Mucosa of rectum (tissue), 2 donors: ENCODE data around the gene HOXD9.
A peak's percentile ranks its signal among the peaks of the same experiment; 100 is the strongest.

Experiments used
- H3K27ac ChIP-seq, 2 donors: one replicate each; pipeline ENCODE4 v1.7.0; 2013; ENCODE audit warnings: inconsistent platforms in 2 of 2, low read depth in 2 of 2, low read length in 2 of 2
- H3K27me3 ChIP-seq, 2 donors: one replicate each; pipeline ENCODE4 v1.7.0; 2013; ENCODE audit warnings: low read length in 2 of 2; ENCODE audit not compliant: control insufficient read depth in 2 of 2, insufficient read depth in 2 of 2
- H3K36me3 ChIP-seq, 2 donors: one replicate each; pipeline ENCODE4 v1.7.0; 2013; ENCODE audit warnings: low read length in 2 of 2; ENCODE audit not compliant: control insufficient read depth in 2 of 2, insufficient read depth in 2 of 2
- H3K4me1 ChIP-seq, 2 donors: one replicate each; pipeline ENCODE4 v1.7.0; 2013; ENCODE audit warnings: low read length in 2 of 2, mild to moderate bottlenecking in 1 of 2; ENCODE audit not compliant: control insufficient read depth in 2 of 2, insufficient read depth in 2 of 2
- H3K4me3 ChIP-seq, 2 donors: one replicate each; pipeline ENCODE4 v1.7.0; 2013; ENCODE audit warnings: low read length in 2 of 2
- H3K9ac ChIP-seq, 2 donors: one replicate each; pipeline ENCODE4 v1.7.0; 2013; ENCODE audit warnings: low read length in 2 of 2, low read depth in 1 of 2, mild to moderate bottlenecking in 1 of 2
- H3K9me3 ChIP-seq, 2 donors: one replicate each; pipeline ENCODE4 v1.7.0; 2013; ENCODE audit warnings: low read length in 2 of 2; ENCODE audit not compliant: control insufficient read depth in 2 of 2
- donor health status: healthy.
- donor health status: Normal muscosa, but diverticular disease.

Gene HOXD9

DNA sequence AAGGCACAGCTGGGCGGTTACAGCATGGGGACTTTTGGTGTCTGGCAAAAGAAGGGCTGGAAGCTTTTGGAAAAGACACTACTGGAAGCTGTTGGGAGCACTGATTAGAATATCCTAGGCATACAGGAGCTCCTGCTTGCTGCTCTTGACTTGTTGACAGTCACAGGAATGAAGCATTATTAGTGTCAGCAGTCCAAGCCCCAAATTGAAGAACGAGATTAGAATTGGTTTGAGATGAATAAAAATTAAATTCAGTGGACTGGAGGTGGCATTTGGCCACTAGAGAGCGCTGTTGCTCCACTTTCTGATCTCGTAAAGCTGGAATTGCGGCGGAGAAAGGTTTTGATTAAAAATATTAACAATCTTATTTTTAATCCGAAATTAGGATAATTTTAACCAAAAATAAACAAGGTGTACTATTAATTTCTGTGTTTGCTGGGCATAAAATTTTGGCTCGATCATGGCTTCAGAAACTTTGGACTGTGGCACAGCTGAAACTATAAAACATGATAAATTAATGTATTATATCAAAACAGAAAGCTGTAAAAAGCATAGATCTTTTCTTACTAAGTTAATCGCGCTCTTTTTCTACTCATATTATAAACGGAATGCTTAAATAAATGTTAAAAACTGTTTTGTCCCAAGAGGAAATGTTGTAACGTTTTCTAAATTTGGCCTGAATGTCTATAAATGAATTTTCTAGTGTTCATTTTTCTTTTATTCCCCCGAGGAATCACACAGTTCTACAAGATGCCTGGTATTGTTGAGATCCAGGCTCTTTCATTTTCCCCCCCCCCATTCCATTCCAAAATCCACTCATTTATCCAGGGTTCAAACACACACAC lies 4.6 kb downstream of the HOXD9 start:
- Histone ChIP-seq H3K4me1 (peaks cover 5 to 7% of the 10 kb centered on the region in 2 donors), H3K9me3 (no peaks in the 10 kb centered on the region), H3K9ac (no peak overlapping the region), H3K4me3 (no peak overlapping the region), H3K27ac (no peak overlapping the region), H3K27me3 (peaks cover 27 to 34% of the 10 kb centered on the region in 2 donors), H3K36me3 (no peaks in the 10 kb centered on the region)

- no peaks in the 10 kb centered on the region for H3K36me3 ChIP-seq
- peaks cover 5 to 7% of the 10 kb centered on the region in 2 donors for H3K4me1 ChIP-seq
- peaks cover 27 to 35% of the 10 kb centered on the region in 2 donors for H3K27me3 ChIP-seq
- H3K9me3 ChIP-seq: no peaks in the 10 kb centered on the region
- no peak overlapping the region for H3K9ac ChIP-seq
- H3K27ac ChIP-seq: no peak overlapping the region
- H3K4me3 ChIP-seq: no peak overlapping the region
Measured at GRCh38 chr2:176127774-176128072, 5.2 kb downstream of the HOXD9 start.

GRCh38 chr2:176128172-176128981 lies 5.9 kb downstream of the HOXD9 start:
- H3K4me1 ChIP-seq: peaks cover 5 to 7% of the 10 kb centered on the region in 2 donors
- peak overlapping the region; percentile 43 to 60 for H3K4me3 ChIP-seq
- H3K36me3 ChIP-seq: no peaks in the 10 kb centered on the region
- H3K9me3 ChIP-seq: no peaks in the 10 kb centered on the region
- H3K9ac ChIP-seq: peak overlapping the region; percentile 47 to 50
- peak overlapping the region; percentile 72 to 74 for H3K27ac ChIP-seq
- peaks cover 29 to 35% of the 10 kb centered on the region in 2 donors for H3K27me3 ChIP-seq

DNA sequence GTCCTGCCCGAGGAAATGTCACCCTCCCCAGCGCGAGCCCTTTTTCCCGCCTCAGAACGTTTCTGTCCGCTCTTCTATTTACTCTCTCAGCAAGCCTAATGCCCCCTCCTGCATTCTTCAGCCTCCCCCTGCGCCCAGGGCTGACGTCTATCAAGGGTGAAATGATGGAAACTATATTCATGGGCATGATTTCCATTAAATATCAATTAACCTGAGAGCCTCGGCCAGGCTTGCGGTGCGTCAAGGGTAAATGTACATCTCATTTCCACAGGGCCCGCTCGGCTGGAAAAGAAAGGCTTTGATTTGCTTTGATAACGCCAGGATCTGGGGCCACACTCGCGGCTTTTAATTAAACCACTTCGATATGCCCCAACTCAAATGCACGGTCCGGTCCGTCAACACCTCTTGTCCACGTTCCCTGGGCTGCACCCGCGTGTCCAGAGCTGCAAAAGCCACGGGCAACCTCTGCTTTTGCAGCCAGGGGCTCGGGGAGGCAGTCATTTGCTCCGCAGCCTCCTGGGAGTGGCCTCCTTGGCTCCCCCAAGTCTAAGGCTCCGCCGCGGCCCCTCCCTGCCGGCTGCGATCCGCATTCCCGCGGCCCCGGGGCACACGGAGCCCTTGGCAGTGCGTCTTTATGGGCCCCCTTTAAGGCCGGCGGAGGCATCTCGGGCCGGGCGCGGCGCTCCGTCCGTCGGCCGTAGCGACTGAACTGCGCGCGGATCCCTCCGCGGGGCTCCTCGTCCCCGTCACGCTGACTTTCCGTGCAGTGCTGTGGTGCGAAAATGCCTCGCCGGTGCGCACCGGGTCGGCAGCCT lies 6.7 kb downstream of the HOXD9 start, which contains the start of gene HOXD8:
Gene HOXD8 (plus strand): TSS at position 724 of the 815 bp plus-strand sequence. CDS start 662 bp downstream, outside the sequence.
- H3K9ac ChIP-seq: peak within 1 kb of the TSS; percentile 47 to 59

GRCh38 chr2:176129813-176130146 lies 7.3 kb downstream of the HOXD9 start:
- H3K4me1 ChIP-seq: peaks cover 5 to 7% of the 10 kb centered on the region in 2 donors
- H3K27ac ChIP-seq: peak overlapping the region; percentile 72 to 74
- H3K9me3 ChIP-seq: no peaks in the 10 kb centered on the region
- no peaks in the 10 kb centered on the region for H3K36me3 ChIP-seq
- peak overlapping the region; percentile 24 to 59 for H3K9ac ChIP-seq
- H3K4me3 ChIP-seq: peak overlapping the region; percentile 61 to 67
- H3K27me3 ChIP-seq: peaks cover 15 to 22% of the 10 kb centered on the region in 2 donors

More for the DNA sequence above, 6.7 kb downstream of the HOXD9 start, which contains the start of gene HOXD8:
- peak within 1 kb of the TSS; percentile 61 to 67 for H3K4me3 ChIP-seq
- H3K9me3 ChIP-seq: no peaks in the 10 kb centered on the region
- H3K27me3 ChIP-seq: peaks cover 21 to 28% of the 10 kb centered on the region in 2 donors
- peak within 1 kb of the TSS; percentile 72 to 74 for H3K27ac ChIP-seq
- no peaks in the 10 kb centered on the region for H3K36me3 ChIP-seq
- peaks cover 5 to 7% of the 10 kb centered on the region in 2 donors for H3K4me1 ChIP-seq

DNA sequence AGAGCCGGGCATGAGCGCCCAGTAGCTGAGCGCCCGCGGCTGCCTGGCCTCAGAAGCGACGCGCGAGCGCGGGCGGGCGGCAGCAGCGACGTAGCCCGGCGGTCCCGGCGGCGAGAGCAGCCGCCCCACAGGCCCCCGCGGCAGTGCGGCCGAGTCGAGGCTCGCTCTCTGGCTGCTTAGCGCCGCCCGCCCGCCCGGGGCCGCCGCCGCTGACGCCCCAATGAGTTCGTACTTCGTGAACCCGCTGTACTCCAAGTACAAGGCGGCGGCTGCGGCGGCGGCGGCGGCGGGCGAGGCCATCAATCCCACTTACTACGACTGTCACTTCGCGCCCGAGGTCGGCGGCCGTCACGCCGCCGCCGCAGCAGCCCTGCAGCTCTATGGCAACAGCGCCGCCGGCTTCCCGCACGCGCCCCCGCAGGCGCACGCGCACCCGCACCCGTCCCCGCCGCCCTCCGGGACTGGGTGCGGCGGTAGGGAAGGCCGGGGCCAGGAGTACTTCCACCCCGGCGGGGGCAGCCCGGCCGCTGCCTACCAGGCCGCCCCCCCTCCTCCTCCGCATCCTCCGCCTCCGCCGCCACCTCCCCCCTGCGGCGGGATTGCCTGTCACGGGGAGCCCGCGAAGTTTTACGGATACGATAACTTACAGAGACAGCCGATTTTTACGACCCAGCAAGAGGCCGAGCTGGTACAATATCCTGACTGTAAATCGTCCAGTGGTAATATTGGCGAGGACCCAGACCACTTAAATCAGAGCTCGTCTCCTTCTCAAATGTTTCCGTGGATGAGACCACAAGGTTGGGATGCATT lies 7.8 kb downstream of the HOXD9 start:
- H3K9ac ChIP-seq: peak overlapping the region; percentile 26 to 59
- peaks cover 9 to 16% of the 10 kb centered on the region in 2 donors for H3K27me3 ChIP-seq
- H3K4me1 ChIP-seq: peaks cover 7 to 8% of the 10 kb centered on the region in 2 donors
- H3K9me3 ChIP-seq: no peaks in the 10 kb centered on the region
- H3K36me3 ChIP-seq: no peaks in the 10 kb centered on the region
- peak overlapping the region; percentile 72 to 74 for H3K27ac ChIP-seq
- peak overlapping the region; percentile 61 to 67 for H3K4me3 ChIP-seq

- Histone ChIP-seq H3K36me3 (no peaks in the 10 kb centered on the region), H3K9me3 (no peaks in the 10 kb centered on the region), H3K9ac (peak overlapping the region; percentile 26 to 59), H3K4me1 (peaks cover 13 to 14% of the 10 kb centered on the region in 2 donors), H3K4me3 (peak overlapping the region; percentile 61 to 67), H3K27ac (peak overlapping the region; percentile 72 to 74), H3K27me3 (peaks cover 8 to 21% of the 10 kb centered on the region in 2 donors)
Measured at GRCh38 chr2:176130957-176131847, 8.7 kb downstream of the HOXD9 start.

- H3K9me3 ChIP-seq: no peaks in the 10 kb centered on the region
- H3K27ac ChIP-seq: peak overlapping the region in 1 of 2 donors; percentile 15
- no peak overlapping the region for H3K9ac ChIP-seq
- no peaks in the 10 kb centered on the region for H3K36me3 ChIP-seq
- peaks cover 8 to 21% of the 10 kb centered on the region in 2 donors for H3K27me3 ChIP-seq
- H3K4me3 ChIP-seq: peak overlapping the region; percentile 40 to 68
- peaks cover 13 to 15% of the 10 kb centered on the region in 2 donors for H3K4me1 ChIP-seq
Measured at GRCh38 chr2:176131848-176132158, 9.3 kb downstream of the HOXD9 start.
